Activated CD8-positive, alpha-beta memory T cell treated with anti-CD3 and anti-CD28 coated beads, Interleukin-2, amount 10 ng/mL, durations not matched to agents 7 days and 5 days (primary cell): ENCODE measurements around the gene MRPL55. TPM values are rescaled to one million over a fixed set of nuclear protein-coding genes. Genes with fewer than 3 reads are reported as not detected.

Experiments used
- ATAC-seq: fragments of 150-1000 bp; cut with Tn5 transposase; one replicate; pipeline ENCODE4 v1.10.0; 2021; ENCODE audit warnings: moderate library complexity
- CTCF ChIA-PET: fragments of 350-600 bp; sonication (Branson Sonifier 250); formaldehyde crosslinking; loops from one replicate; lab custom pipeline; 2021; ENCODE audit warnings: antibody characterized with exemption; lab: Charles Lee
- DNase-seq: peaks from one replicate; pipeline ENCODE4 v3.0.0-alpha.2; 2020
- H3K27ac Mint-ChIP-seq: one replicate; pipeline ENCODE4 v1.8.0; 2021; ENCODE audit warnings: mild to moderate bottlenecking, mixed read lengths
- H3K27me3 Mint-ChIP-seq: one replicate; pipeline ENCODE4 v1.8.0; 2021; ENCODE audit warnings: mixed read lengths
- H3K36me3 Mint-ChIP-seq: one replicate; pipeline ENCODE4 v1.8.0; 2021; ENCODE audit warnings: mild to moderate bottlenecking, mixed read lengths
- H3K4me1 Mint-ChIP-seq: one replicate; pipeline ENCODE4 v1.8.0; 2021; ENCODE audit warnings: mixed read lengths
- H3K4me3 Mint-ChIP-seq: one replicate; pipeline ENCODE4 v1.8.0; 2021; ENCODE audit warnings: mild to moderate bottlenecking, moderate library complexity, mixed read lengths
- H3K9me3 Mint-ChIP-seq: one replicate; pipeline ENCODE4 v1.8.0; 2022; ENCODE audit warnings: low read depth, mixed read lengths
- total RNA-seq, 2 experiments: library from RNA; stranded (reverse); gene quantifications; one replicate each; pipeline ENCODE4 v1.2.3, GENCODE V29; 2021

MRPL55 gene
- total RNA-seq, 2 experiments from 2014 or later, result 51.9 to 56.4 TPM

DNA sequence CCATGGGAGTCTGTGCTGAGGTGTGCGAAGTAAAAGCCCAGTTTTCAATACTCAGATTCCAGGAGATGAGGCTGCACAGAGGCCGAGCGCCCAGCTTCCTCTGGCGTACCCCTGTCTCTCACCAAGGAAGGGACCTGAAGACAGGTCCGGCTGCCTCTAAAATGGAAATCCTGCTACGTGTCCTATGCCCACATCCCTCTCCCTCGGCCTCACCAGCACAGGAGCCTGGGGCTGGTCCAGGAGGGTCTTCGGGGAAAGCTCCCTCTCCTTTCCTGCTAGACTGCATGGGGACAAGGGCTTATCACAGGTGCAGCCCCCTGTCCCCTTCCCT, 392 bp downstream of the MRPL55 start:
- CTCF ChIA-PET, result interaction anchor here (2.1 to 2.3 kb wide), 2 partner anchors 27 to 58 kb away, joined by 5 to 6 read pairs; partner anchors contain the start of genes ARF1 and IBA57
- H3K9me3 Mint-ChIP-seq, result no peaks in the 10 kb centered on the region
- no peak for ATAC-seq

GRCh38 chr1:228108055-228108690, 926 bp downstream of the MRPL55 start:
- Mint-ChIP-seq H3K9me3 (no peaks in the 10 kb centered on the region), H3K4me3 (peak overlapping the region; percentile 85), H3K27ac (peak overlapping the region; percentile 88), H3K36me3 (peaks cover 4% of the 10 kb centered on the region), H3K4me1 (peaks cover 38% of the 10 kb centered on the region), H3K27me3 (no peaks in the 10 kb centered on the region)
- CTCF ChIA-PET, result interaction anchor here (2.1 to 2.3 kb wide), 2 partner anchors 26 to 58 kb away, joined by 5 to 6 read pairs; partner anchors contain the start of genes ARF1 and IBA57
- DNase-seq, result no peak
- ATAC-seq, result no peak

More for the DNA sequence above, 392 bp downstream of the MRPL55 start:
- H3K27me3 Mint-ChIP-seq, result no peaks in the 10 kb centered on the region
- peaks cover 4% of the 10 kb centered on the region for H3K36me3 Mint-ChIP-seq
- DNase-seq, result no peak
- H3K4me1 Mint-ChIP-seq, result peaks cover 34% of the 10 kb centered on the region
- H3K4me3 Mint-ChIP-seq, result peak overlapping the region; percentile 85
- peak overlapping the region; percentile 88 for H3K27ac Mint-ChIP-seq

DNA sequence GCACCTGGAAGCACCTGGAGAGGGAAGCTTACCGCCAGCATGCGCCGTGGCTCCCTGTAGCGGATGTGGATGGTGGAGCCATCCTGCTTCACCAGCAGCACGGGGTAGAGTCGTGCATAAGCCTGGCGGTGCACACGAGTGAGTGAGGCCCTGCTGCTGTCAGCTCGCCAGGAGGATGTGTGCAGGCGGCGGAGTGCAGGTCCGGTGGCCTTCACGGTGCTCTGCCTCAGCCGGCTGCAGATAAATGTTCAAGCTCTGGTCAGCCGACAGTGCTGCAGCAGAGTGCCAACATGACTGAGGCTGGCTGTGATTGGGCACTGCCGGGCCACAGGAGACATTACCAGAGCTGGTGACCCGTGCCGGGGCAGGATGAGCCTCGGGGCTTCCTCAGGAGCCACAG, 1.5 kb downstream of the MRPL55 start:
- no peak for DNase-seq
- Mint-ChIP-seq H3K9me3 (no peaks in the 10 kb centered on the region), H3K4me1 (peaks cover 38% of the 10 kb centered on the region), H3K27ac (peak overlapping the region; percentile 88), H3K36me3 (peaks cover 4% of the 10 kb centered on the region), H3K27me3 (no peaks in the 10 kb centered on the region), H3K4me3 (peak overlapping the region; percentile 85)
- CTCF ChIA-PET, result interaction anchor here (1.3 to 2.1 kb wide), 2 partner anchors 26 to 59 kb away, joined by 4 to 5 read pairs; partner anchors contain the start of gene IBA57
- no peak for ATAC-seq

GRCh38 chr1:228106800-228107054, 2.4 kb downstream of the MRPL55 start:
- DNase-seq (no peak), ATAC-seq (no peak)
- Mint-ChIP-seq H3K4me1 (peaks cover 38% of the 10 kb centered on the region), H3K4me3 (no peak overlapping the region), H3K36me3 (peaks cover 4% of the 10 kb centered on the region), H3K9me3 (no peaks in the 10 kb centered on the region), H3K27me3 (no peaks in the 10 kb centered on the region), H3K27ac (no peak overlapping the region)
- CTCF ChIA-PET, result interaction anchor here (0.8 to 2.1 kb wide), 4 partner anchors 24 to 60 kb away, joined by 3 to 5 read pairs (median 4); partner anchors contain the start of gene IBA57

GRCh38 chr1:228105996-228106799, 2.9 kb downstream of the MRPL55 start:
- H3K36me3 Mint-ChIP-seq, result peaks cover 4% of the 10 kb centered on the region
- ATAC-seq, result no peak
- no peak overlapping the region for H3K4me3 Mint-ChIP-seq
- H3K27ac Mint-ChIP-seq, result no peak overlapping the region
- DNase-seq, result no peak
- no peaks in the 10 kb centered on the region for H3K9me3 Mint-ChIP-seq
- no peaks in the 10 kb centered on the region for H3K27me3 Mint-ChIP-seq
- CTCF ChIA-PET, result interaction anchor here (0.8 to 2.1 kb wide), 5 partner anchors 24 to 60 kb away, joined by 3 to 5 read pairs (median 4); partner anchors contain the start of gene IBA57
- H3K4me1 Mint-ChIP-seq, result peaks cover 43% of the 10 kb centered on the region

- Mint-ChIP-seq H3K4me1 (peaks cover 45% of the 10 kb centered on the region), H3K36me3 (peaks cover 4% of the 10 kb centered on the region), H3K4me3 (no peak overlapping the region), H3K27ac (no peak overlapping the region), H3K9me3 (no peaks in the 10 kb centered on the region), H3K27me3 (no peaks in the 10 kb centered on the region)
- no peak for ATAC-seq
- CTCF ChIA-PET, result interaction anchor here (0.8 kb wide), 1 partner anchor 60 kb away, joined by 3 read pairs; the partner anchor contains the start of gene IBA57
- no peak for DNase-seq
These were observed 3.7 kb downstream of the MRPL55 start for GRCh38 chr1:228105270-228105995.

DNA sequence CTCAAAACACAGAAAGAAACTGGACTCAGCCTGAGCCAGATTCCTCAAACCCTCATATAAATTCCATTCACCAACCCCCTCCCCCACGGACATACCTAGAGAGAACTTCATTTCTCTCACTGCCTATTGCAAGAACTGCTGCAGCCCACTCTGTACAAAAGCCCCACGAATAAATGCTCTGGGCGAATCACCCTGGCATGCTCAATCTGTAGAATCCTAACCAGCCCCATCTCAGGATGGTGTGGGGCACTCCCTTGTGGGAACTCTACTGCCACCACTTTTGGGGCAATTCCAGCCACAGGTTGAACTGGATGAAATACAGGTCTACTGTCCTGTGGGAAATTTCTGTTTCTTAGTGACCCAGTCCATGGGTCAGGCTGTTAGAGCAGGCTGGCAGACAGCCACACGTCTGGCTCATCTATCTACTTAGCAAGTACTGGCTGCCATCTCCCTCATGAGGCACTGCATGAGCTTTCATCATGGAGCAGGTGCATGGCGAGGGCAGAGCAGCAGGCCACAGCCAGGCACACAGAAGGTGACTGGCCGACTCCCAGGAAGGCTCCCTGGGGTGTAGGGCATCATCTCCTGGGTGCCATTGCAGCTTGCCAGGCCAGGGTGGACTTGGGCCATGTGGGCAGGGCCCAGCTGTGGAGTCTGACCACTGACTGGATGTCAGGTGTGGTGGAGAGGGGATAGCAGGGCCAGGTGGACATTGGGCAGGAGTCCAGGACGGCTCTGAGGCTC, 4.4 kb downstream of the MRPL55 start:
- H3K27ac Mint-ChIP-seq, result peak overlapping the region; percentile 55
- peaks cover 38% of the 10 kb centered on the region for H3K4me1 Mint-ChIP-seq
- no peaks in the 10 kb centered on the region for H3K9me3 Mint-ChIP-seq
- H3K4me3 Mint-ChIP-seq, result peak overlapping the region; percentile 95
- H3K27me3 Mint-ChIP-seq, result no peaks in the 10 kb centered on the region
- no peak for ATAC-seq
- CTCF ChIA-PET, result no interaction called here
- DNase-seq, result no peak
- peaks cover 4% of the 10 kb centered on the region for H3K36me3 Mint-ChIP-seq

DNA sequence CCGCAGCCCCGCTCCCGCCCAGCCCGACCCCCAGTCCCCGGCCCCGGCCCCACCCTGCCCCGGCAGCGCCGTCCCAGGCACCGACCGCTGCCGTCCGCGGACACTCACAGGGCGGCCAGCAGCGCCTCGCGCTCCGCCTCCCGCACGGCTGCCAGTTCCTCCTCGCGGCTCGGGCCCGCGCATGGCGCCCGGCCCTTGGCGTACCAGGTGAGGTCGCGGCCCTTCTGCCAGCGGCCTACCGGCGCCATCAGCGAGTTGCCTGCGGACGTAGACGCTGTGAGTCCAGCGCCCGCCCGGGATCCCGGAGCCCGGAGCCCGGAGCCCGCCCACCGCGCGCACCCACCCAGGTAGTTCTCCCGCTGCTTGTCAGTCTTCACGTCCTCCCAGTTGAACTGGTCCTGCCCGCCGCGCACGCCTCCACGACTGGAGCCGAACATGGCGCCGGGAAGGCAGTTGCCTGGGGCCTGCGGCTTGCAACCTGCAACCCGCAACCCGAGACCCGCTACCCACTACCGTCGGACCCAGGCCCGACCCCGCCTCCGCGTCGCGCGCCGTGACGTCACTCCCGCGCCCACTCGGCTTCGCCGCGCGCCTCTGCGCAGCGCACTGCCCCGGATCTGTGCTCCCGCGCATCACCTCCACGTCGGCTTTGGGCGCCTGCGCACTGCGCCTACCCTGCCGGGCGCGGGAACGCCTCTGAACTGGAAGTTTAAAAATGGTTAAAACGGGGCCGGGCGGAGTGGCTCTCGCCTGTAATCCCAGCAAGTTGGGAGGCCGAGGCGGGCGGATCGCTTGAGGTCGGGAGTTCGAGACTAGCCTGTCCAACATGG, 6.1 kb downstream of the MRPL55 start, which contains the start of gene C1orf35:
Gene C1orf35, minus strand, starts transcription at position 535 of the 830 bp plus-strand sequence. Its CDS starts 98 bp downstream, at position 437.
- peaks cover 13% of the 10 kb centered on the region for H3K36me3 Mint-ChIP-seq
- H3K9me3 Mint-ChIP-seq, result no peaks in the 10 kb centered on the region
- CTCF ChIA-PET, result interaction anchor here (0.8 to 0.9 kb wide), 2 partner anchors 28 to 103 kb away, joined by 3 read pairs; no protein-coding TSS in a partner anchor
- ATAC-seq (peak; percentile 88), DNase-seq (peak; percentile 97)
- peak within 1 kb of the TSS; percentile 92 for H3K27ac Mint-ChIP-seq
- H3K27me3 Mint-ChIP-seq, result no peaks in the 10 kb centered on the region
- H3K4me3 Mint-ChIP-seq, result peak within 1 kb of the TSS; percentile 95
- H3K4me1 Mint-ChIP-seq, result peaks cover 35% of the 10 kb centered on the region

GRCh38 chr1:228101994-228102790, 6.9 kb downstream of the MRPL55 start:
- peak overlapping the region; percentile 95 for H3K4me3 Mint-ChIP-seq
- no peaks in the 10 kb centered on the region for H3K9me3 Mint-ChIP-seq
- H3K27me3 Mint-ChIP-seq, result no peaks in the 10 kb centered on the region
- peaks cover 21% of the 10 kb centered on the region for H3K36me3 Mint-ChIP-seq
- DNase-seq (peak; percentile 73), ATAC-seq (peak; percentile 46)
- CTCF ChIA-PET, result interaction anchor here (0.5 to 1.4 kb wide), 3 partner anchors 15 to 85 kb away, joined by 3 to 7 read pairs (median 6); partner anchors contain the start of gene ARF1
- H3K27ac Mint-ChIP-seq, result peak overlapping the region; percentile 80
- peaks cover 31% of the 10 kb centered on the region for H3K4me1 Mint-ChIP-seq

GRCh38 chr1:228101614-228101993, 7.5 kb downstream of the MRPL55 start:
- ATAC-seq (no peak), DNase-seq (no peak)
- Mint-ChIP-seq H3K36me3 (peaks cover 20% of the 10 kb centered on the region), H3K9me3 (no peaks in the 10 kb centered on the region), H3K27me3 (no peaks in the 10 kb centered on the region), H3K27ac (peak overlapping the region; percentile 73), H3K4me3 (peak overlapping the region; percentile 95), H3K4me1 (peaks cover 31% of the 10 kb centered on the region)
- CTCF ChIA-PET, result interaction anchor here (1.0 to 1.4 kb wide), 2 partner anchors 15 to 19 kb away, joined by 6 to 7 read pairs; partner anchors contain the start of gene ARF1
